Activated naive CD4-positive, alpha-beta T cell treated with anti-CD3 and anti-CD28 coated beads, Interleukin-2, amount 10 ng/mL, durations not matched to agents 7 days and 5 days (primary cell): ENCODE measurements around the gene CWC27.

ENCODE experiments used
- CTCF ChIA-PET: fragments of 350-600 bp; sonication (Branson Sonifier 250); formaldehyde crosslinking; loops from one replicate; lab custom pipeline; 2021; ENCODE audit warnings: antibody characterized with exemption; lab: Charles Lee
- DNase-seq: peaks from one replicate; pipeline ENCODE4 v3.0.0-alpha.2; 2020
- H3K27ac Mint-ChIP-seq: one replicate; pipeline ENCODE4 v1.8.0; 2021; ENCODE audit warnings: mild to moderate bottlenecking, moderate library complexity, mixed read lengths
- H3K27me3 Mint-ChIP-seq: one replicate; pipeline ENCODE4 v1.8.0; 2021; ENCODE audit warnings: mild to moderate bottlenecking, mixed read lengths
- H3K36me3 Mint-ChIP-seq: one replicate; pipeline ENCODE4 v1.8.0; 2021; ENCODE audit warnings: mixed read lengths
- H3K4me1 Mint-ChIP-seq: one replicate; pipeline ENCODE4 v1.8.0; 2021; ENCODE audit warnings: mixed read lengths
- H3K4me3 Mint-ChIP-seq: one replicate; pipeline ENCODE4 v1.8.0; 2021; ENCODE audit warnings: mild to moderate bottlenecking, moderate library complexity, mixed read lengths
- H3K9me3 Mint-ChIP-seq: one replicate; pipeline ENCODE4 v1.8.0; 2021; ENCODE audit warnings: mixed read lengths

Gene CWC27

GRCh38 chr5:65037831-65038815 is 269.4 kb downstream of the CWC27 start:
- H3K27me3 Mint-ChIP-seq: no peaks in the 10 kb centered on the region
- CTCF ChIA-PET: interaction anchor here (0.6 to 1.4 kb wide), 3 partner anchors 77 to 306 kb away, joined by 3 to 4 read pairs (median 4); no protein-coding TSS in a partner anchor
- no peaks in the 10 kb centered on the region for H3K9me3 Mint-ChIP-seq
- H3K4me1 Mint-ChIP-seq: peaks cover 34% of the 10 kb centered on the region
- peak overlapping the region; percentile 95 for H3K27ac Mint-ChIP-seq
- no peak overlapping the region for H3K4me3 Mint-ChIP-seq
- H3K36me3 Mint-ChIP-seq: peaks cover 4% of the 10 kb centered on the region
- peak; percentile 35 for DNase-seq

GRCh38 chr5:65041296-65042158 is 272.8 kb downstream of the CWC27 start:
- CTCF ChIA-PET: no interaction called here
- Mint-ChIP-seq H3K27me3 (no peaks in the 10 kb centered on the region), H3K4me1 (peaks cover 20% of the 10 kb centered on the region), H3K36me3 (peaks cover under 1% of the 10 kb centered on the region), H3K4me3 (no peak overlapping the region), H3K27ac (no peak overlapping the region), H3K9me3 (no peaks in the 10 kb centered on the region)
- no peak for DNase-seq

- Mint-ChIP-seq H3K27ac (no peak overlapping the region), H3K27me3 (no peaks in the 10 kb centered on the region), H3K4me3 (no peak overlapping the region), H3K4me1 (no peaks in the 10 kb centered on the region), H3K36me3 (no peaks in the 10 kb centered on the region), H3K9me3 (no peaks in the 10 kb centered on the region)
- DNase-seq: no peak
- CTCF ChIA-PET: no interaction called here
Observed at GRCh38 chr5:65043843-65044359, 275.2 kb downstream of the CWC27 start.

GRCh38 chr5:65047225-65047624 is 278.5 kb downstream of the CWC27 start:
- Mint-ChIP-seq H3K27ac (no peak overlapping the region), H3K9me3 (no peaks in the 10 kb centered on the region), H3K4me3 (no peak overlapping the region), H3K27me3 (no peaks in the 10 kb centered on the region), H3K36me3 (no peaks in the 10 kb centered on the region), H3K4me1 (no peaks in the 10 kb centered on the region)
- no peak for DNase-seq
- CTCF ChIA-PET: no interaction called here

- Mint-ChIP-seq H3K4me1 (no peaks in the 10 kb centered on the region), H3K27ac (no peak overlapping the region), H3K36me3 (no peaks in the 10 kb centered on the region), H3K27me3 (no peaks in the 10 kb centered on the region), H3K4me3 (no peak overlapping the region), H3K9me3 (no peaks in the 10 kb centered on the region)
- no peak for DNase-seq
- CTCF ChIA-PET: interaction anchor here (1.3 kb wide), 2 partner anchors 26 to 436 kb away, joined by 3 to 5 read pairs; no protein-coding TSS in a partner anchor
Observed at GRCh38 chr5:65047948-65048690, 279.4 kb downstream of the CWC27 start.

GRCh38 chr5:65050140-65050539 is 281.4 kb downstream of the CWC27 start:
- no peaks in the 10 kb centered on the region for H3K36me3 Mint-ChIP-seq
- no peaks in the 10 kb centered on the region for H3K4me1 Mint-ChIP-seq
- no peak for DNase-seq
- peaks cover under 1% of the 10 kb centered on the region for H3K27me3 Mint-ChIP-seq
- CTCF ChIA-PET: no interaction called here
- no peak overlapping the region for H3K4me3 Mint-ChIP-seq
- H3K9me3 Mint-ChIP-seq: no peaks in the 10 kb centered on the region
- H3K27ac Mint-ChIP-seq: no peak overlapping the region

GRCh38 chr5:65050826-65051498 is 282.2 kb downstream of the CWC27 start:
- no peaks in the 10 kb centered on the region for H3K4me1 Mint-ChIP-seq
- H3K36me3 Mint-ChIP-seq: no peaks in the 10 kb centered on the region
- H3K27me3 Mint-ChIP-seq: peaks cover 4% of the 10 kb centered on the region
- no peak for DNase-seq
- no peak overlapping the region for H3K27ac Mint-ChIP-seq
- CTCF ChIA-PET: no interaction called here
- no peaks in the 10 kb centered on the region for H3K9me3 Mint-ChIP-seq
- no peak overlapping the region for H3K4me3 Mint-ChIP-seq

- CTCF ChIA-PET: no interaction called here
- Mint-ChIP-seq H3K4me3 (no peak overlapping the region), H3K27me3 (peaks cover 4% of the 10 kb centered on the region), H3K36me3 (no peaks in the 10 kb centered on the region), H3K9me3 (no peaks in the 10 kb centered on the region), H3K4me1 (no peaks in the 10 kb centered on the region), H3K27ac (no peak overlapping the region)
- DNase-seq: no peak
Observed at GRCh38 chr5:65055938-65056337, 287.2 kb downstream of the CWC27 start.

- no peak for DNase-seq
- H3K27ac Mint-ChIP-seq: no peak overlapping the region
- H3K36me3 Mint-ChIP-seq: no peaks in the 10 kb centered on the region
- no peaks in the 10 kb centered on the region for H3K4me1 Mint-ChIP-seq
- CTCF ChIA-PET: no interaction called here
- H3K9me3 Mint-ChIP-seq: no peaks in the 10 kb centered on the region
- no peak overlapping the region for H3K4me3 Mint-ChIP-seq
- peaks cover 4% of the 10 kb centered on the region for H3K27me3 Mint-ChIP-seq
Observed at GRCh38 chr5:65059681-65060598, 291.2 kb downstream of the CWC27 start.

- H3K27me3 Mint-ChIP-seq: peaks cover 12% of the 10 kb centered on the region
- DNase-seq: no peak
- no peak overlapping the region for H3K27ac Mint-ChIP-seq
- H3K4me3 Mint-ChIP-seq: no peak overlapping the region
- H3K36me3 Mint-ChIP-seq: no peaks in the 10 kb centered on the region
- no peaks in the 10 kb centered on the region for H3K9me3 Mint-ChIP-seq
- CTCF ChIA-PET: no interaction called here
- H3K4me1 Mint-ChIP-seq: no peaks in the 10 kb centered on the region
Observed at GRCh38 chr5:65061250-65061973, 292.7 kb downstream of the CWC27 start.

- Mint-ChIP-seq H3K27ac (no peak overlapping the region), H3K4me1 (no peaks in the 10 kb centered on the region), H3K4me3 (no peak overlapping the region), H3K36me3 (no peaks in the 10 kb centered on the region), H3K27me3 (peaks cover 13% of the 10 kb centered on the region), H3K9me3 (no peaks in the 10 kb centered on the region)
- CTCF ChIA-PET: no interaction called here
- no peak for DNase-seq
Observed at GRCh38 chr5:65061974-65062353, 293.2 kb downstream of the CWC27 start.

GRCh38 chr5:65062469-65063083 is 293.8 kb downstream of the CWC27 start:
- CTCF ChIA-PET: no interaction called here
- Mint-ChIP-seq H3K27ac (no peak overlapping the region), H3K9me3 (no peaks in the 10 kb centered on the region), H3K4me3 (no peak overlapping the region), H3K27me3 (peaks cover 13% of the 10 kb centered on the region), H3K36me3 (no peaks in the 10 kb centered on the region), H3K4me1 (no peaks in the 10 kb centered on the region)
- no peak for DNase-seq
